Middle frontal gyrus (tissue), 1 donor: ENCODE results near the gene AATK.

Experiments used
- DNase-seq: peaks from one replicate; pipeline ENCODE4 v3.0.0-alpha.2; 2015; ENCODE audit warnings: low spot score; ENCODE audit errors: extremely low spot score

Gene AATK

DNA sequence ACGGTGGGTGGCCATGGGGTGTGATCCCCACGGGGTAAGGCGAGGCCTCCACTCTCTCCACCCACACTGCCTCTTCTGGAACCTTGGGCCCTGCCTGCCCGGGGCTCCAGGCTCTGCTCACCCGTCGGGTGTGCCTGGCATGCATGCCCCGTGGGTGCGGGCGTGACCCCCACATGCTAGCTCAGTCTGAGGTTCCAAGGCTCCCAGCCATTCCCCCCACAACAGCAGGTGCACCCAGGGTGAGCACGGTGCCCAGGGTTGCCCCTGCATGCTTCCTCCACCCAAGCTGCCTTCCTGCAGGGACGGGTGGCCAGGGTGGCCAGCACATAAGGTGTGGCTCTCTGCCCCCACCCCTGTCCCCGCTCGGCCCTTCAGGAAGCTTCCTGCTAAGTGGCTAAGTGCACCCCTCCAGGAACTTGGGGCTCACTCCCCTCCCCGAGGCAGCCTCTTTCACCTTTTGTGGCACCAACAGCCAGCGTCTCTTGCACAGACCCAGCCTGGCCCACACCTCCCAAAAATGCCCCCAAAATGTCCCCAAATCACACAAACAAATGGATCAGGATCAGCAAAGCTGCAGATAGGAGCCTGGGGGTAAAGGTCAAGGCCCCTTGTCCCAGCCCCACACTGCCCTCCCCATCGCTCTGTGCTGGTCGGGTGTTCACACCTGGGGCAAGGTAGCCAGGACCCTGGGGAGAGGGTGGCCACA, 22.2 kb downstream of the AATK start:
- DNase-seq = no peak

DNA sequence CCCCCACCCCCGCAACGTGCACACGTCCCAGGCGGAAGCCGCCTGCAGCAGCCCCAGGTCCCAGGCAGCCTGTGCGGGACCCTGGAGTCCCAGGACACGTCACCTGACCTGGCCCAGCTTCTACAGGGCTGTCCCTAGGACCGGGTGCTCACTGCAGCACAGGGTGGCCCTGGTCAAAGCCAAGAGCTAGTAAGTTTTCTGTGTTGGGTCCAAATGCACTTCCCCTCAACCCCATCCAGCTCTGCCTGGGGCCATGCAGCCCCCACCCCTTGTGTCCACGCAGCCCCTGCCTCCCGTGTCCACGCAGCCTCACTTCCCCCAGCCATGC, 22.9 kb downstream of the AATK start:
- no peak for DNase-seq

DNA sequence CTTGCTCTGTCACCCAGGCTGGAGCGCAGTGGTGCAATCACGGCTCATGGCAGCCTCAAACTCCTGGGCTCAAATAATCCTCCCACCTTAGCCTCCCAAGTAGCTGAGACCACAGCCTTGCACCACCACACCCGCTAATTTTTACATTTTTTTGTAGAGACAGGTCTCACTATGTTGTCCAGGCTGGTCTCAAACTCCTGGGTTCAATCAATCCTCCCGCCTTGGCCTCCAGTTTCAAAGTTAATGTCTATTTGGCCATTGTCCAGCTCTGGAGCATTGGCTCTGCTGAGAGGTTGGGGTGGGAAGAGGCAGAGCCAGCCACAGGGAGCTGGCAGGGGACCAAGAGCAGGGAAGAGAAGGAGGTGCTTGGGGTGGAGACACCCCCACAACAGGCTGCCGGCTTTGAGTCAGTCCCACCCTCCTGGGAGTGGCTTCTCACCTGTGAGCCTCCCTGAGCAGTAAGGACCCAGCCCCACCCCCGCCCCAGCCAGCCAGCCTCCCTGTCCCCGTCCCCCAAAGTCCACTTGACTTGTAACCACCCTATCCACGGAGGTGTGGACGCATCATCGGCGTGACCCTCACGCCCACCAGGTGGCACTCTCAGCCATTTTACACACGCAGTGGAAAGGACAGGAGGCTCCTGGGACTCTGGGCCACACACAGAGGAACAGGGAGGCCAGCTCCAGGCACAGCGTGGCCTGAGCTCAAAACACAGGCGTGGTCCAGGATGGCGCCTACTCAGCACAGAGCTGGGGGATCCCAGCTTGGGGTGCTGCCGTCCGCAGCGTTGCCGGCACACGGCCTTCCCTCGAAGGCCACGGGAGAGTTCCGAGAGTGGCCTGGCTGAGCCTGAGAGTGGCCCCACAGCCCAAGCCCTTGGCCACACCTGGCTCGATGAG, 23.5 kb downstream of the AATK start:
- DNase-seq = no peak

DNA sequence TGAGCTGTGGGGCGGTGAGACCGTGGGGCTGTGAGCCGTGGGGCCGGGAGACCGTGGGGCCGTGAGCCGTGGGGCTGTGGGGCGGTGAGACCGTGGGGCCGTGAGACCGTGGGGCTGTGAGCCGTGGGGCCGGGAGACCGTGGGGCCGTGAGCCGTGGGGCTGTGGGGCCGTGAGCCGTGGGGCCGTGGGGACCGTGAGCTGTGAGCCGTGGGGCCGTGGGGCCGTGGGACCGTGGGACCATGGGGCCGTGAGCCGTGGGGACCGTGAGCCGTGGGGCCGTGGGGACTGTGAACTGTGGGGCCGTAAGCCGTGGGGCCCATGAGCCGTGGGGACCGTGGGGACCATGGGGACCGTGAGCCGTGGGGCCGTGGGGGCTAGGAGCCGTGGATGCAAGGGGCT, 25.3 kb downstream of the AATK start:
- no peak for DNase-seq

DNA sequence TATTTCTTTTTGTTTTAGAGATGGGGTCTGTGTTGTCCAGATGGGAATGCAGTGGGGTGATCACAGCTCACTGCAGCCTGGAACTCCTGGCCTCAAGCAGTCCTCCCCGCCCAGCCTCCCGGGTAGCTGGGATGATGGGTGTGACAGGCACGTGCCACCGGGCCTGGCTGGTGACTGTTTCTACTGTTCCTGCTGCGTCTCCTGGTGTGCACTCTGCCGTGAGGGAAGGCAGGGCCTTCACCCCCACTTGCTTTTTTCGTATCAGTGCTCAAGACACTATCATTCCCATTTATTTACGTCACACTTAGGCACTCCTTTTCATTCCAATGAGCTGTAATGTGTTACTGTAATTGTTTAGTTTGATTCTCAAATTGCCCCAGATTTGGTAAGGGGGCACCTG, 26.0 kb downstream of the AATK start:
- DNase-seq = no peak

DNA sequence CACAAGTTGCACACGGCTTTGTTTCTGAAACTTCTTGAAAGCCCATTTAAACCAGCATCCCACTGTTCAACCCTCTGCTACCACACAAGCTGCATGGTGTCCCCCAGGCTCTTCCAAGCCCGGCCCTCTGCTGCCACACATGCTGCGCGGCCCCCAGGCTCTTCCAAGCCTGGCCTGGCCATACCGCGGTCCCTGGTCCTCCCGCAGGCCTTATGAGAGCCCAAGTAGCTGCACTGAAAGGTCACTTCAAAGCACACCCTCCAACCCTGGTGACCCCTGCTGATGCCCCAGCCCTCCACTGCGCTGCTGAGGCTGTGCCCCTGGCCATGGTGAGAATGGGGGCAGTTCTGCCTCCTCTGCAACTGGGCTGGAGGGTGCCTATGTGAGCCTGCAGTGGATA, 26.6 kb downstream of the AATK start:
- DNase-seq = no peak

DNA sequence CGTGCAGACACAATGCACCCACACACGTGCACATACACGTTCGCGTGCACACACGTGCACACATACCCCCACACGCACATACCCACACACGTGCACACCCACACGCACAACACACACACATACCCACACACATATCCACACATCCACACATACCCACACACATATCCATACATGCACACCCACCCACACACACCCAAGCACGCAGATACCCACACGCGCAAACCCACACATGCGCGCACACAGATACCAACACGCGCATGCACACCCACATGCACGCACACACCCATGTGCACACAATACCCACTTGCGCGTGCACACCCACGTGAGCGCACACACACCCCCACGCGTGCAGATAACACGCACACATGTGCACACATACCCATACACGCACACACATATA, 27.5 kb downstream of the AATK start:
- DNase-seq = no peak

DNA sequence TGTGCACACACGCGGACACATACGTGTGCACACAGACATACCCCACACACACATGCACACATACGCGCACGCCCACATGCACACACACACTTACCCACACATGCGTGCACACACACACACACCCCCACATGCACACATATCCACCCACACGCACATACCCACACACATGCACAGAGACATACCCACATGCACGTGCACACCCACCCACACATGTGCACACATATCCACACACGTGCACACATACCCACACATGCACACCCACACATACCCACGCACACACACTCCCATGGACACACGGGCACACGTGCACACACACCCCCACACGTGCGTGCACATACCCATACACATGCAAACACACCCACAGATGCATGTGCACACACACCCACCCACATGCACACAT, 27.9 kb downstream of the AATK start:
- DNase-seq = no peak

DNA sequence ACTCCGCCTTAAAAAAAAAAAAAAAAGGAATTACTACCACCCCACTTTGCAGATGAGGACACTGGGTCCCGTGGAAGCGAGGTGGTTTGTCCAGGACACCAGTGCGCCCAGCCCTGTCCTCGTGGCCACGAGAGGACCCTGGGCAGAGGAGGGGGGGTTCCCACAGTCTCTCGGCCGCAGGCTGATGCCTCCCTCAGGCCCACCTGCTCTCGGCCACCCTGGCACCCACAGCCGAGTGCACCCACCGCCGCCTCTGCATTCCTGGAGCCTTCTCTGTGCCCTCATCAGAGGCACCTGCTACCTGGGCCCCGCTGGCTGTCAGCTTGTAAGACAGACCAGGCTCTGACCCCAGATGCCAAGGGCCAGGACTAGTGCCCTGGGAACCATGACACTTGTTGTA, 28.8 kb downstream of the AATK start:
- DNase-seq = no peak

DNA sequence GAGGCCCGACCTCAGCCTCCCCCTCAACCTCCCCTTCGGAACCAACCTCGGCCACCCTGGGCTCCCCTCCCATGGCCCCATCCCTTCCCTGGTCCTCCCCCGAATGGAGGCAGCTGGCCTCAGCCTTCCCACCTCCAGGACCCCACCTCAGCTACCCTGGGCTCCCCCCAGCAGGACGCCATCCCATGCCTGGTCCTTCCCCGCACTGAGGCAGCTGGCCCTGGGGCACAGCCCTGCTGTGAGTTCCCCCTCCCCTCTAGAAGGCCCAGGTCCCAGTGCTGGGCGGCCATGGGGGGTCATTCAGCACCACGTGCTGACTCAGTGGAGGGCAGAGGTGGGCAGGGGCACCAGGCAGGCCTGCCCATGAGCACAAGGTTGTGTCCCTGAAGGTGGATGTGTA, 29.7 kb downstream of the AATK start:
- DNase-seq = no peak

DNA sequence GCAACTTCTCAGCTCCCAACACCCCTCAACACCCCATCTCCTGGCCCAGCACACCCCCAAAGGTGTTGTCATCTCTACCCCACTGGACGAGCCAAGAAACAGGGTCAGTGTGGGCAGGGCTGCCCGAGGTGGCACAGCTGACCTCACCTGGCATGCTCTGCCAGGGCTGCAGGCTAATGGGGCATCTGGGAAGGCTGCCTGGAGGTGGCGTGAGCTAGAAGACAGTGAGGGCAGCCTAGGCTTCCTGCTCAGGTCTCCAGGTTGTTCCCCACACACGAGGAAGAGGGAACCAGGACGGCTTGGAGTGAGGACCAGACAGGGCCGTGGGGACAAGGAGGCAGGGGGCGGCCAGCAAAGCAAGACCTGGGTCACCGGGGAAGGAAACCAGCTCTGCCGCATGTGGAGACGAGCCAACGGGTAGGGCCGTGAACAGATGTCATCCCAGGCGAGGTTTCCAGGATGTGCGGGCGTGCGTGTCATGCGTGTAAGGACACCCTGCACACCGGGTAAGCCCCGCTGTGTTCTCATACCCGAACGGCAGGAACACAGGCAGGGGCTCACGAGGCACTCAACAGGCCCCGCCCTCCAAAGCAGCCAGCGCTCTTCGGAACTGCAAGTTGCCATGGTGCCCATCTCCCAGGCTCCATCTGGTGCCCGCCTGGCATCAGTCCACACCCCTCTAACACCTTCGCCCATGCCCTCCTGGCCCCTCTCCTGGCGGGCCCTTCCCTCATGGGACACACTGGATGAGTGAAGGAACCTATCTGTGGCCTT, 30.3 kb downstream of the AATK start:
- no peak for DNase-seq

DNA sequence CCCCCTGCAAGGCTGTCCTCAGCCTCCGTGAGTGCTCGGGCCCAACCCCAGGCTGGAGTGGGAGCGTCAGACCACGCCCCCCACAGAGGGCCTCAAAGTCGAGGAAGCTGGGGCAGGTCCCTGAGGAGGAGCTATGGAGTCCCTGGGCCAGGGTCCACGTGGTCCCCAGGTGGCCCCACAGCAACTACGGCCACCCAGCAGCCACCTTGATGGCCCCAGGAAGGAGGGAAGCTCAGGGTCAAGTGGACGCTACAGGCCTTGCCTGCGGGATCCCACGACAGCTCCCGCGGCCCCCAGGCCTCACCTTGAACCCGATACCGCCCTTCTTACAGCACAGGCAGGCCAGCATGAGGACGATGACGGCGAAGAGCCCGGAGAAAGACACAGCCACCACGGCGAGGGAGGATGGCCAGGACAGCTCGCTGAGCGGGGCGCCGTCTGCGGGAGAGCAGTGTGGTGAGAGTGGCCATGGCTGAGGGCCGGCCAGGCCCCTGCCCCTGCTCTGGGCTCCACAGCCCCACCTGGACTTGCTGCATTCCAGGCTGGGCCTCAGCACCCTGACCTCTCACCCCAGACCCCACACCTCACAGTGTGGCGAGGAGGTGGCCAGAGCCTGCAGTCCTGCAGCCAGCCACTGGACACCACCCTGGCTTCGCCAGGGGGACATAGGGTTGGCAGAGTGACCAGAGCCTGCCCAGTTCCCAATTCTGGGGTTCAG, 31.8 kb downstream of the AATK start:
- DNase-seq = no peak

DNA sequence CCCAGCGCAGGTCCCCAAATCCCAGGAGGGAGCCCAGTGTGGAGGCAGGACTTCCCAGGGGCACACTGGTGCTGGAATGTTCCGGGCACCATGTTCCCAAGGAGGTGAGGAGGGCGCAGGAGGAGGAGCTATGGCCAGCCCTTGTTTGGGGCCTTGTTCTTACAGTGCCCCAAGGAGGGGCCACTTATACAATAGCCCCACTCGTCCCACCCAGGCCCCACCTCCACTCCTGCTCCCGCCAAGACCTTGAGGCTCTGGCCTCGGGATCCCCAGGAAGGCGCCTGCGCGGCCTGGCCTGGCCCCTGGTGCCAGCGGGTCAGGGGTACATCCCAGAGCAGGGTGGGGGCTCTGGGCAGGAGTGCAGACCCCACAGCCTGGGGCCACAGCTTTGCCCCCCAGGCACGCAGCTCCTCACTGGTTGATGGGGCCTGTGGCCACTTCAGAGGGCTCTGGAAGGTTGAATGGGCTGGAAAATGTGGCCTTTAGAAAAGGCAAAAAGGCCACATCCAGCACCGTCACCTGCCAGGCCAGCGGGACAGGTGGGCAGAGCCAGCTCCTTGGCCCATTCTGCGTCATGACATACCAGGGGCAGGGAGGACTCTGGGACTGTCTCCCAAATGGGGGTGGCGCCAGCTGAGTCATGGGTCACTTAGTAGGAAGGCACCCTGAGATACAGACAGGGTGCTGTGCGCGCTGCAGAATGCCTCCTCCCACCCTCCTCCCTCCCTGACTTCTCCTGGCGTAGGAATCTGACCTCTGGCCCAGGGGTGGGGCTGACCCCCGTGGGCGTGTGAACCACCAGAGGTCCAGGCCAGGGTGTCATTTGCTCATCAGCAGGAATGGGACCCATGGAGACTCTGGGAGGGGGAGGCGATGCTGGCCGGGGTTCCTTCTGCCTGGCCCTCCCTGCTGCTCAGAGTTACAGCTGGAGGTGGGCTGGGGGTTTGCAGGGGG, 33.0 kb downstream of the AATK start:
- DNase-seq = no peak

DNA sequence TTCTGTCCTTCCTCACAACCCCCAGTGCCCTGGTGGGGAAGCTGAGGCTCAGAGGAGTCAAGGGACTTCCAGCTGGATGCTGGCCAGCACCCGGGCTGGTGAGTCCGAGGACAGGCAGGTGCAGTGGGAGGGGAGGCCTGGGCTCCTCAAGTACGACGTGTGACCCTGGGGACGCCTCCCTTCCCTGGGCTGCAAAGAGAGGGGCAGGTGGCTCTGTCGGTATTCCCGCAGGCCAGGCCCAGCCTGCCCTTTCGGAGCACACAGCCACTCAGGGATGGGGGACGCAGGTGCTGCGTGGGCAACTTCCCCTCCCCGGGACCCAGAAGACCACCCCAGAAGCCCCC, 33.9 kb downstream of the AATK start:
- no peak for DNase-seq

DNA sequence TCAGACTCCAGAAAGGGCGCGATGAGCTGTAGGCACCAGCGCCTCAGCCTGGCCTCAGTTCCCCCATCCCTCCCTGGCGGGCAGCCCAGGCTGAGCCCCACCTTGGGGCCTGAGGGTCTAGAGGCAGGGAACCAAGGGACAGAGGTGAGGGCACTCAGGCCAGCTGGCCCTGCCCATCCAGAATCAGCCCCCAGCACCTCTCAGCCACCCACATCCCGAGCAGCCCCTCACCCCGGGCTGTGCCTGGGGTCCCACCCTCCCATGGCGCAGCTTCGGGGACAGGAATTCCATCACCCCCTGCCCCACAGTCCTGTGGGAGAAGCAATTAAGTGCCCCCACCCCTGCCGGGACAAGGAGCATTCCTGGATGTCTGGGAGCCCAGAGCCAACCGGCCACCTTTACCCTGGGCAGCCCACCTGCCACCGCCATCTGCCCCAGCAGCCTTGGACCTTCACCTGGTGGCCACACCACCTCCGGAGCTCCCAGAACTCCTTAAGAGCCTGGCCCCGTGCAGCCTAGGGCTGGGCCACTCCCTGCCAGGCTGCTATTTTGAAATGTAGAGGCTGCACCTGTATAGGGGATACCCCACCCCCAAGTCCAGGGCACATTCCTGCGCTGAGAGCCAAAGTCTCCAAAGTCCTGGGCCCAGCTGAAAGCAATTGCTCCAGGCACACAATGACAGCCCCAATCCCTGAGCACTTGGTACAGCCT, 34.4 kb downstream of the AATK start:
- DNase-seq = no peak

DNA sequence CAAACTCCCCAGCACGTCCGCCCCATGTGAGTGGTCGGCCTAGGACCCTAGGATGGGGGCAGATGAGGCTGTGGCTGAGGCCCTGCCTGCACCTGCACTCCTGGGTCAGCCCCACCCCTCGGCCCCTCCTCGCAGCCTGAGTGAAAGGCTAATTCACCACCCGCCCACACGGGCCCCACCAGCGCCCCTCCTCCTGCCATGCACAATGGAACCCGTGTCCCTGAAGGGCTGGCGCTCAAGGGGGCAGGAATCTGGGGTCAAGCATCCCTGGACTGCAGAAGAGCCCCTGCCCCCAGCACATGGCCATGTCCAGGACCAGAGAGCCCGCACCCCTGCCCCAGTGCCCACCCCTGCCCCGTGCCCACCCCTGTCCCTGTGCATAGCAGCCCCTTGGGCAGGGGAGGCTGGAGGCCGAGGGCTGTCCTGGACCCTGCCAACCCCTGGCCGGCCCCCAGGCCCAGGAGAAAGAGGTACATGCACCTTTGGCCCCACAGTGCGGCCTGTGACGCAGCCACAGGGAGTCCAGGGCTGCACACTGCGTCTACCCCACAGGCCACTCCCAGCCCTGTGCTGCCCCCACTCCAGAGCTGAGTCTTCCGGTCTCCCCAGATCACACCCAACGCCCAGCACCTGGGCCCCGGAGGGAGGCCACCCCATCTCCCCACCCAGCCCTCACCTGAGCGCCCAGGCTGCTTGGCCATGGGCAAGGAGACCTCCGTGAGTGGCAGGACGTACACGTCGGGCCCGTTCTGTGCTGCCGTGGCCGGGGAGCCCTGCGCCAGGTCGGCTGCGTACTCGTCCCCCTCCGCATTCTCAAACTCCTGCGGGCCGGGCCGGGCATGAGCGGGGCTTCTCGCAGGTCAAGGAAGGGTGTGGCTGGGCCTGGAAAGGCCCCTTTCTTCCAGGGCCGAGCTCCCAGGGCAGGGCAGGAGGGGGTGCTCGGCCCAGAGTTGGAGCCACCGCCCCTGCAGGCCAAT, 35.3 kb downstream of the AATK start:
- DNase-seq = no peak

DNA sequence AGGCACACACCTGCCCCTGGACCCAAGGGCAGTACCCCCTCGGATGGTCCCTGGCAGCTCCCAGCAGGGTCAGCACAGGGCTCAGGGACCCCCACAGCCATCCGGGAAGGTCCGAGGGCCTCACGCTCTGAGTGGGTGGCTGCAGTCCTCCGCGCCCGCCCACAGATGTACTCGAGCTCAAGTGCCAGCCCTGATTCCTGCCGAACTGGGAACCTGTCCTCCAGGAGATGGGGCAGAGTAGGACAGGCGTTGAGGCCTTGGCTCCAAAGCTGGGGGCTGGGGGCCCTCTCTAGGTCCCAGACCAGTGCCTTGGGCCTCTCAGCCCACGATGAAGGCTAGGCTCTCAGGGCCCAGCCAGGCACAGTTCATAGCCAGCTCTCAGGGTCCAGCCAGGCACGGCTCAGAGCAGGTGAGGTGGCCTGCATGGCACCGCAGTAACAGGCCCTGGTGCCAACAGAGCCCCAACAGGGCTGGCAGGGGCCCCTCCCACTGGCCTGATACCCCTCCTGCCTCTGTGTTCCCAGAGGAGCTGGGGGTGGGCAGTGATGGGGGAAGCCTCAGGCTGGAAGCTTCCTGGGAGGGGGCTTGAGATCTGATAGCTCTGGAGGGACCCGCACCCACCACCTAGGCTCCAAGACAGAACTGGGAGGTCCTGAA, 36.2 kb downstream of the AATK start:
- no peak for DNase-seq

DNA sequence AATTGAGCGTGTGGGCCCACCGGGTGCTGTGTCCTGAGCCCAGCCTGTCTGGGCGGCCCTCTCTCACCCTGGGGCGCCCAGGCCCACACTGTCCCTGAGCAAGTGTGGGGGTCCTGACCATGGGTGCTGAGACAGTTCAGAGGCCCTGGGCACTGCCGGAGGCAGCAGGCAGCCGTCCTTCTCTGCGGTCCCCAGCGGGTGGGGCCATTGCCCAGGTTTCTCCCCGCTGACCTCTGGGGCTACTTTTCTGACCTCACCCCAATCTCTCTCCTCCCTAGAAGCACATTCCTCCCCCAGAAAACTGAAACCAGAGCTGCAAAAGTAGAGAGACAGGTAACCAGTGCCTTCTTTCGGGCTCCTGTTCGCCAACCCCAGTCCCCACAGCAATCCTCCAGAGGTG, 36.7 kb downstream of the AATK start:
- no peak for DNase-seq
